ENCODE data around the gene IGLON5. TPM values are rescaled to one million over a fixed set of nuclear protein-coding genes. Genes with fewer than 3 reads are reported as not detected.
A peak's percentile ranks its signal among the peaks of the same experiment; 100 is the strongest.

Gene IGLON5
- polyA plus RNA-seq, 3 donors = 0.05 TPM; not detected in 2

DNA sequence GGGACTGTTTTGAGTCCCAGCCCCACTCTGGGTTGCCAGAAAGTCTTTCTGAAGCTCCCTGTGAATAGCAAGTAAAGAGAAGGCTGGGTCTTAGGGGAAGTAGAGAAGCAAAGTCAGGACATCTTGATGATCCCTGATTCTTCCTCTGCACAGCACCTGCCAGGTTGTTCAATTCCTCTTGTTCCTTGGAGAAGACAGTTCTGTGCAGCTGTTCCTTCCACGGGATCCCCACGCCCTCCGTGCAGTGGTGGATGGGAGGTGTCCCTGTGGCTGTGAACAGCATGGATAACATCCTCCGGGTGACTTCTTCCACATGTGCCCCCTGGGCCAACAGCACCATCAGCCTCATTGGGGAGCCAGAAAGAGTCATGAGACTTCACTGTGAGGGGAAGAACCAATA is 29.1 kb upstream of the IGLON5 start:
- Mint-ChIP-seq H3K4me1 (no peaks in the 10 kb centered on the region), H3K9me3 (peaks cover 0 to 19% (median 7%) of the 10 kb centered on the region in 7 donors), H3K27ac (no peak overlapping the region), H3K4me3 (peak overlapping the region in 1 of 2 donors; percentile 21), H3K27me3 (ENCODE audit: low read depth in 3 of 3) (peaks cover 19 to 38% (median 25%) of the 10 kb centered on the region in 3 donors), H3K36me3 (no peaks in the 10 kb centered on the region)
- Histone ChIP-seq H4K20me1 (ENCODE audit: insufficient read depth, low read length) (no peaks in the 10 kb centered on the region), H3K4me2 (replicated peaks; ENCODE audit: extremely low read depth, low read length, poor library complexity, severe bottlenecking) (no peak overlapping the region), H2AFZ (ENCODE audit: insufficient read depth, low read depth, low read length, poor library complexity, severe bottlenecking) (no peak overlapping the region), H3K27ac (ENCODE audit: low read depth in 1 of 2, low read length in 2 of 2) (no peak overlapping the region), H3K9ac (ENCODE audit: insufficient read depth, low read length, poor library complexity, severe bottlenecking) (no peak overlapping the region), H3K9me3 (replicated peaks in 1 of 2; ENCODE audit: control insufficient read depth in 1 of 2, insufficient read depth in 1 of 2, low read length in 2 of 2) (peaks cover 3 to 6% of the 10 kb centered on the region in 2 donors), H3K4me3 (replicated peaks in 1 of 3; ENCODE audit: low read depth in 2 of 3, low read length in 3 of 3) (no peak overlapping the region), H3K4me1 (ENCODE audit: control insufficient read depth in 1 of 2, insufficient read depth in 2 of 2, low read length in 2 of 2) (no peaks in the 10 kb centered on the region), H3K36me3 (replicated peaks in 1 of 2; ENCODE audit: control insufficient read depth in 1 of 2, insufficient read depth in 2 of 2, low read length in 2 of 2) (no peaks in the 10 kb centered on the region), H3K79me2 (ENCODE audit: insufficient read depth, low read length) (no peaks in the 10 kb centered on the region), H3K27me3 (ENCODE audit: control insufficient read depth in 2 of 2, insufficient read depth in 2 of 2, low read length in 2 of 2) (peaks cover 0 to 16% of the 10 kb centered on the region in 2 donors)
- TF ChIP-seq, protein P1, sequence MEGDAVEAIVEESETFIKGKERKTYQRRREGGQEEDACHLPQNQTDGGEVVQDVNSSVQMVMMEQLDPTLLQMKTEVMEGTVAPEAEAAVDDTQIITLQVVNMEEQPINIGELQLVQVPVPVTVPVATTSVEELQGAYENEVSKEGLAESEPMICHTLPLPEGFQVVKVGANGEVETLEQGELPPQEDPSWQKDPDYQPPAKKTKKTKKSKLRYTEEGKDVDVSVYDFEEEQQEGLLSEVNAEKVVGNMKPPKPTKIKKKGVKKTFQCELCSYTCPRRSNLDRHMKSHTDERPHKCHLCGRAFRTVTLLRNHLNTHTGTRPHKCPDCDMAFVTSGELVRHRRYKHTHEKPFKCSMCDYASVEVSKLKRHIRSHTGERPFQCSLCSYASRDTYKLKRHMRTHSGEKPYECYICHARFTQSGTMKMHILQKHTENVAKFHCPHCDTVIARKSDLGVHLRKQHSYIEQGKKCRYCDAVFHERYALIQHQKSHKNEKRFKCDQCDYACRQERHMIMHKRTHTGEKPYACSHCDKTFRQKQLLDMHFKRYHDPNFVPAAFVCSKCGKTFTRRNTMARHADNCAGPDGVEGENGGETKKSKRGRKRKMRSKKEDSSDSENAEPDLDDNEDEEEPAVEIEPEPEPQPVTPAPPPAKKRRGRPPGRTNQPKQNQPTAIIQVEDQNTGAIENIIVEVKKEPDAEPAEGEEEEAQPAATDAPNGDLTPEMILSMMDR (IDR thresholded peaks at IDR 0.05) = no peak
- intact Hi-C loops (cut with micrococcal nuclease) = no loop called here
- DNase-seq = no peak
- WGBS (ENCODE audit: insufficient coverage) = 88% methylated on average over 1 of the region's 4 CpGs

DNA sequence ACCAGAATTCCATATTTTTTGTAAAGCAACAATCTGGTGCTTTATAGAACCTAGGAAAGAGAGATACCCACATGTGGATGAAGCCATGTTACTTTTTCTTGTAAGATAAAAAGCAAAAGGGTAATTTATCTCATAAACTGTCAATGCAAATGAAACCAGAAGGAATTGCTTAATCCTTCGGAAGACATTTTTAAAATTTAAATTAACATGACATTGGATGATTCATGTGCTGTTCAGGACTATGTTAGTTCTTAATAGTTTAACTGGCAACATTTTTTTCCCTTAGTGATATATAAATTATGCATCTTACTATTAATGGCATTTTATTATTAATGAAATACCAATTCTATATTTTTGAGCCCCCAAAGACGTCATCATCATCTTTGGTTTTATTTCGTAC is 25.8 kb upstream of the IGLON5 start:
- Histone ChIP-seq H3K4me1 (ENCODE audit: control insufficient read depth in 1 of 2, insufficient read depth in 2 of 2, low read length in 2 of 2) (no peaks in the 10 kb centered on the region), H3K9ac (ENCODE audit: insufficient read depth, low read length, poor library complexity, severe bottlenecking) (no peak overlapping the region), H3K4me3 (replicated peaks in 1 of 3; ENCODE audit: low read depth in 2 of 3, low read length in 3 of 3) (no peak overlapping the region), H3K27me3 (ENCODE audit: control insufficient read depth in 2 of 2, insufficient read depth in 2 of 2, low read length in 2 of 2) (peaks cover 0 to 6% of the 10 kb centered on the region in 2 donors), H2AFZ (ENCODE audit: insufficient read depth, low read depth, low read length, poor library complexity, severe bottlenecking) (no peak overlapping the region), H3K36me3 (replicated peaks in 1 of 2; ENCODE audit: control insufficient read depth in 1 of 2, insufficient read depth in 2 of 2, low read length in 2 of 2) (no peaks in the 10 kb centered on the region), H3K4me2 (replicated peaks; ENCODE audit: extremely low read depth, low read length, poor library complexity, severe bottlenecking) (no peak overlapping the region), H3K9me3 (replicated peaks in 1 of 2; ENCODE audit: control insufficient read depth in 1 of 2, insufficient read depth in 1 of 2, low read length in 2 of 2) (no peaks in the 10 kb centered on the region), H3K27ac (ENCODE audit: low read depth in 1 of 2, low read length in 2 of 2) (no peak overlapping the region), H3K79me2 (ENCODE audit: insufficient read depth, low read length) (no peaks in the 10 kb centered on the region), H4K20me1 (ENCODE audit: insufficient read depth, low read length) (no peaks in the 10 kb centered on the region)
- intact Hi-C loops (cut with micrococcal nuclease) = no loop called here
- peaks cover 0 to 10% (median under 1%) of the 10 kb centered on the region in 7 donors for H3K9me3 Mint-ChIP-seq
- no peak overlapping the region for H3K27ac Mint-ChIP-seq
- no peaks in the 10 kb centered on the region for H3K36me3 Mint-ChIP-seq
- TF ChIP-seq, protein P1 (IDR thresholded peaks at IDR 0.05) = no peak
- no peaks in the 10 kb centered on the region for H3K4me1 Mint-ChIP-seq
- no peak for DNase-seq
- peaks cover 5 to 19% (median 13%) of the 10 kb centered on the region in 3 donors for H3K27me3 Mint-ChIP-seq (ENCODE audit: low read depth in 3 of 3)
- no CpG with 5 or more reads among the region's 3 CpGs for WGBS (ENCODE audit: insufficient coverage)
- H3K4me3 Mint-ChIP-seq = no peak overlapping the region
